GM18870 (cell line): Measurements from ENCODE around the gene MUC2.

Experiments
- ATAC-seq: cut with Tn5 transposase; IDR thresholded peaks from one replicate; pipeline ENCODE4 v1.9.1; 2021; ENCODE audit warnings: moderate library complexity; ENCODE audit not compliant: unreplicated experiment

MUC2 gene

GRCh38 chr11:1085440-1086170, 10.9 kb downstream of the MUC2 start:
- no peak for ATAC-seq

- ATAC-seq: no peak
Observed at GRCh38 chr11:1086171-1087102, 11.8 kb downstream of the MUC2 start.

- no peak for ATAC-seq
Observed at GRCh38 chr11:1087279-1087960, 12.7 kb downstream of the MUC2 start.

- ATAC-seq: no peak
Observed at GRCh38 chr11:1087961-1088926, 13.6 kb downstream of the MUC2 start.

GRCh38 chr11:1088927-1089737, 14.5 kb downstream of the MUC2 start:
- ATAC-seq: no peak

- ATAC-seq: no peak
Observed at GRCh38 chr11:1089738-1090599, 15.3 kb downstream of the MUC2 start.

GRCh38 chr11:1090600-1091331, 16.1 kb downstream of the MUC2 start:
- ATAC-seq: no peak

GRCh38 chr11:1091332-1092083, 16.8 kb downstream of the MUC2 start:
- ATAC-seq: no peak

- no peak for ATAC-seq
Observed at GRCh38 chr11:1092145-1092670, 17.5 kb downstream of the MUC2 start.

GRCh38 chr11:1092919-1093318, 18.2 kb downstream of the MUC2 start:
- no peak for ATAC-seq

GRCh38 chr11:1099519-1100355, 25.1 kb downstream of the MUC2 start:
- ATAC-seq: no peak

- ATAC-seq: no peak
Observed at GRCh38 chr11:1100417-1101245, 26.0 kb downstream of the MUC2 start.

- no peak for ATAC-seq
Observed at GRCh38 chr11:1101318-1102089, 26.8 kb downstream of the MUC2 start.

GRCh38 chr11:1102221-1102971, 27.7 kb downstream of the MUC2 start:
- no peak for ATAC-seq
